HG03103 (cell line): ENCODE measurements around the gene TMEM242.

ENCODE experiments used
- ATAC-seq: cut with Tn5 transposase; IDR thresholded peaks from one replicate; pipeline ENCODE4 v1.9.1; 2021; ENCODE audit warnings: low read depth; ENCODE audit not compliant: unreplicated experiment

The TMEM242 gene

DNA sequence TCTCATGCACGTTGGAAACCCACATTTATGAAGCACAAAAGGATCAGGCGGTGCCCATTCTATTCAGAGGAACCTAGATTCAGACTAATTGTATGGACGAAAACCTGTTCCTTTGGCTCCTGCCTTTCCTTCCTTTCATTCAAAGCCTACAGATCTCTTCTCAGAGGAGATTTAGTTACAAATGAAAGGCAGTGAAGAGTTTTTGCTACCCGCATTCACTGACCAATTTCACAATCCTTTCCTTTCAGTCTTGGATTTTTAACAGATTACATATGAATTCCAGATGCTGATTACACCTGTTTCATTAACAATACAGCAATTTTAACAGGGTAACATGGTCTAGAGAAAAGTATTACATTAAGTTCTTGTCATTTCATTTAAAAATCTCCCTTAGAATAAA is 32.0 kb downstream of the TMEM242 start:
- ATAC-seq, result no peak

DNA sequence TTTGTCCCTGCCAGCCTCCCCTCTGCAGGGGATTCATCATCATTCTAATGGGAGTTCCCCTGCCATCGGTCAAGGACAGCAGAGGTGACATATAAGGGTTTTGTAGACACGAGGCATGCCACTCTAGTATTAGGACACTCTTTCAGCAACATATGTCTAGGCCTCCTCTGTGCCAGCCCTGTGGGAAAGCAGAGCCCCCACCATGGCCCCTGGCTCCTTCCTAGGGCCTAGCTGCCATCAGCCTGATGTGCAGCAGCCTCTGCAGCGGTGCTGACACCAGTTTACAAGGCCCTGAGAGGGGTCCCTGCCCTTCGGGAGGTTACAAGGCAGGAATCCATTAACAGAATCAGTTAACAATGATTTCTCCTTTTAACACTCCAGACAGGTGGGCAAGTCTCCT is 32.5 kb downstream of the TMEM242 start:
- no peak for ATAC-seq

- ATAC-seq, result no peak
Measured at GRCh38 chr6:157289764-157290163, 33.6 kb downstream of the TMEM242 start.

GRCh38 chr6:157288575-157288974 is 34.7 kb downstream of the TMEM242 start:
- ATAC-seq, result no peak

DNA sequence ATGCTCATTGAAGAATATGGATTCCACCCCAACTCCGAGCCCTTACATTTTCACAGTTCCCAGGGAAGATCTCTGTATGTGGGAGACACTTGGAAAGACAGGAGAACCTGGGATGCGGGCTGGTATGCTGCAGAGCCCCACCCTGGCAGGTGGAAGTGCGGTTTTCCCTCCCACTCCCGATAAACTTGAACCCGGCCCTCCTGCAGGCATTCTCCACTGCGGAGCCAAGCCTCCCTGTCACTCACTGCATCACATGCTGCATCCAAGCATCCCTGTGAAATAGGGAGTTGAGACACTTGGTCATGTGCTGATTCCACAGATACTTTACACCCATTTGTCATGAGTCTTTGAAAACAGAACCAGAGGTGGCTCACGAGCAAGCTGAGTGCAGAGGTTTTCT is 35.4 kb downstream of the TMEM242 start:
- no peak for ATAC-seq

- no peak for ATAC-seq
Measured at GRCh38 chr6:157287247-157287850, 36.0 kb downstream of the TMEM242 start.

DNA sequence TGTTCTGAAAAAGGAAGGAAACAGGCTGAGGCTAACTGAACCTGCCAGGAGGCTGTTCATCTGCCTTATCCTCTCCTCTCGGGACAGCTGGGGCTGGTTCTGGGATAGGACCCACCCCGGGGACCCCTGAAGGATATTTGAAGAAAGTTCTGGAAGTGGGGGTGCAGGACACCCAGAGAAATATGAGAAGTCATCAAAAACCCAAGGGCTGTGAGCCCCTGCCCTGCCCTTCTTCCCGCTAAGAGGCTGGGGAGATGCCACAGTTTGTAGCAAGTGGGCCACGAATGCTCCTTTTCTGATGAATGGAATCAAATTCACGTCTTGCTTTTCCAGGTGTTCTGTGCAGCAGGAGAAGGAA is 37.9 kb downstream of the TMEM242 start:
- no peak for ATAC-seq

DNA sequence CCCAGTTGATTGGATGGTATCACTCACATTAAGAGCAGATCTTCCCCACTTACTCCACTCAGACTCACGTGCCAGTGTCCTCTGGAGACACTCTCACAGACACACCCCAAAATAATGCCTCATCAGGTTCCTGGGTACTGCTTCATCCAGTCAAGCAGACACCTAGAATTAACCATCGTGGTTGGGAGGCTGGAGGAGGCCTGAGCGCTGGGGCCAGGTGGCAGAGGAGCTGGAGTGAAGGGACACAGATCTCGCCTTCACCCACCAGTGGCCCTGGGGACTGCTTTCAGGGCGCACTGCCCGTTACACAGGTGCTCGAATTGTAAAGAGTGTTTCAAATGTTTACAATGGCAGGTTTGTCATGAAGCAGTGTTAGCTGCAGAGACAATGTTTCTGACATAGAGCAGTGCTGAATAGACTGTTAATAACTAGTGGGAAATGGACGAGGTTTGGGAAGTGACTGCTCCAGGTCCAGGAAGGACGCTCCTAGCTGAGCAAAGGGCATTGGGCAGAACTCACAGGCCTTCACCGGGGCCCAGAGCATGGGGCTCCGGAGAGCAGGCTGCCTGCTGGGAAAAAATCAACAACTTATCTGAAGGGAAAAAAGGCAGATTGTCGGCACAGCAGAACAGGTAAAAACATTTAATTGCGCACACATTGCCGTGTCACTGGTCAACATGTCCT is 38.4 kb downstream of the TMEM242 start:
- no peak for ATAC-seq

DNA sequence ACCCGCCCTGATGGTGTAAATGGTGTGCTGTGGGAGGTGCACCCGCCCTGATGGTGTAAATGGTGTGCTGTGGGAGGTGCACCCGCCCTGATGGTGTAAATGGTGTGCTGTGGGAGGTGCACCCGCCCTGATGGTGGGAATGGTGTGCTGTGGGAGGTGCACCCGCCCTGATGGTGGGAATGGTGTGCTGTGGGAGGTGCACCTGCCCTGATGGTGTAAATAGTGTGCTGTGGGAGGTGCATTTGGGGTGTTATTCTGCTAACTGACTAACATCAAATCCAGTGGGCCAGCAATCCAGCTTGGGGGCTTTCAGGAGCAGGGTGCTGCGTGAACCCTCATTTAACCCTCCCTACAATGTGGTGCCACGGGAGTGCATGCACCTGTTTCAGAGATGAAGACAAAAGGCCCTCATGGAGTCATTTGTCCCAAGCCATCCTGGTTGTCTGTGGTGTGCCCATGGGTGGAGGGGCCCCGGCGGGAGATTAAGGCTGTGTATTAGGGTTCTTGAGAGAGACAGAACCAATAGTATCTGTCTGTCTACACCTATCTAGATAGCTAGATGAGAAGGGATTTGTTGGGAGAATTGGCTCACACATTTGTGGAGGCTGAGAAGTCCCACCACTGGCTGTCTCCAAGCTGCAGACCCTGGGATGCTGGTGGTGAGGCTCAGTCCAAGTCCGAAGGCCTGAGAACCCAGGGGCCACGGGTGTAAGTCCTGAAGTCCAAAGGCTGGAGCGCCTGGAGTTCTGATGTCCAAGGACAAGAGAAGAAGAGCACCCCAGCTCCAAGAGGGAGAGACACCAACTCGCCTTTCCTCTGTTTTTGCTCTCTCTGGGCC is 39.2 kb downstream of the TMEM242 start:
- no peak for ATAC-seq

GRCh38 chr6:157283330-157283898 is 39.9 kb downstream of the TMEM242 start:
- no peak for ATAC-seq

DNA sequence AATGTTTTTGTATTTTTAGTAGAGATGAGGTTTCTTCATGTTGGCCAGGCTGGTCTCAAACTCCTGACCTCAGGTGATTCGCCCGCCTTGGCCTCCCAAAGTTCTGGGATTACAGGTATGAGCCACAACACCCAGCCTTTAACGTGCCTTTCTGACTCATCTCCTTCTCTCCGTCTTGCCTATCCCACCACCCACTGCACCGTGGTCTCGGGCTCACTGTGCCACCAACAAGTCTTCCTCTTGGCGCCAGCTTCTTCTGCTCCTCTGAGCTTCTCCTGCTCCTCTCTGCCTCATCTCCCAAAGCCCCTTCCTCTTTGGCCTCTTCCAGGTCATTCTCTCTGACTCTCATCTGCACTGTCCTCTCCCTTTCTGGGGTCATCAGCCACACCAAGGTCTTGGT is 41.0 kb downstream of the TMEM242 start:
- no peak for ATAC-seq

- ATAC-seq, result no peak
Measured at GRCh38 chr6:157281570-157281969, 41.7 kb downstream of the TMEM242 start.

DNA sequence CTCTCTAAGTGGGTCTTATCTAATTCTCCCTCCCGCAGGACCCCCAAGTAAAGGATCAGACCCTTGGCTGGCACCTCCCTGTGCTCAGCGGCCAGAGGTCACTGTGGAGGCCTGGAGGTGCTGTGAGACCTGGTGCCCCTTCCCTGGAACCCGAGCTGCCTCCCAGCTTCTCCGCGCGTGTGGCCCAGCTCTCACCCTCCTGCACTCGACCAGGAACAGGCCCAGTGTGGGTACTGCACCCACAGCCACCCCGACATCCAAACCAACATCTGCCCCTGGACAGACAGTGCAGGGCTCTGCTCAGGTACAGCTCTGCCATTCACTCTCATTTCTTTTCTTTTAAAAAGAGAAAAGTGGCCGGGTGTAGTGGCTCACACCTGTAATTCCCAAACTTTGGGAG is 42.4 kb downstream of the TMEM242 start:
- ATAC-seq, result no peak

DNA sequence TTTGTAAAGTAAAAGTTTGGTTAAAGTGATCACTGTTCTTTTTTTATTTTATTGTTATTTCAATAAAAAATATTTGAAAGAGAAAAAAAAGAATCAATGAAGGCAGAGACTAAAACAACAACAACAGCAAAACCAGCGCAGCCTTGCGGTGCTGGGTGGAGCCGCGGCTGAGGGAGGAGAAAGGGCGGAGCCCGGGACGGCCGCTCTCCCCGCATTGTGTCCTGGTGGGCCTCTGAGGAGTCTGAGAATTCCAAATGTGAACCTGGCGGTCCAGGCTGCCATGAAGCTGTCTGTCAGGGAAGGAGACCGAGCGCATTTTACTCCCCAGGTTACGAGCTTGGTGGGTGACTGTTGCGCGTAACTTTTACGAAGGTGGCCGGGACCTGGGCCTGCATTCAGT is 43.2 kb downstream of the TMEM242 start:
- no peak for ATAC-seq

DNA sequence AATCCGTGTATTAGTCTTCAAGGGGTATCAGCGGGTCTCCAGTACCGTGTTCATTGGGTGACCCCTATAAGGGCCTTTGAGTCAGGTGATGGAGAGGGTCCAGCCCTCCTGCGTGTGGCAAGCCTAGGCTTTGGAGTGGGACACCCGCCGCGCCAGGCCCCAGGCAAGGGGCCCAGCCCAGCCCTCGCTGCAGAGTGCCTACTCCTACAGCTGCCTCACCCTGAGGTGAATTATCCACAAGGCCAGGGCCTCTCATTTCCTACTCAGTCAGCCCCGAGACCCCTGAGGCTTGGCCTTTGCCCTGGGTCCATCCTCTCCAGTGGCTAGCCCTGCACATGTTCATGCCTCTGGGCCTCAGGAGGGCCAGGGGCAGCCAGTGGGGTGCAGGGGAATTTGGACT is 45.1 kb downstream of the TMEM242 start:
- no peak for ATAC-seq

DNA sequence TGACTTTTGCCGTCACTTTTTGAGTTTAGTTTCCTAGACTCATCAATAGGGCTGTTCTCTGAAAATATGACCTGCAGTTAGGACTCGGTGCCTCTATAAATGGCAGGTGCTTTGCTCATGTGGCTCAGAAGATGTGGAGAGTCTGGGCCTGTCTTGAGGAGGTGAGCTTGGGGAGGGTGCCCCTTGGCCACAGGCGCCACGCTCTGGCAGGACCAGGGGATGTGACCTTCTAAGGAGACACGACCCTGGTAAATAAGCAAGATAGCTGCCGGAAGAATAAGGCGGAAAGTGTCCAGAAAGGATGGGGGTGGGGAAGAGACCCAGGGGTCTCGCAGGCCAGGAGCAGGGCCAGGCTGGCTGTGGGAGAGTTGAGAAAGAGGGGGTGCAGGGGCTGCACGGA is 46.6 kb downstream of the TMEM242 start:
- no peak for ATAC-seq

DNA sequence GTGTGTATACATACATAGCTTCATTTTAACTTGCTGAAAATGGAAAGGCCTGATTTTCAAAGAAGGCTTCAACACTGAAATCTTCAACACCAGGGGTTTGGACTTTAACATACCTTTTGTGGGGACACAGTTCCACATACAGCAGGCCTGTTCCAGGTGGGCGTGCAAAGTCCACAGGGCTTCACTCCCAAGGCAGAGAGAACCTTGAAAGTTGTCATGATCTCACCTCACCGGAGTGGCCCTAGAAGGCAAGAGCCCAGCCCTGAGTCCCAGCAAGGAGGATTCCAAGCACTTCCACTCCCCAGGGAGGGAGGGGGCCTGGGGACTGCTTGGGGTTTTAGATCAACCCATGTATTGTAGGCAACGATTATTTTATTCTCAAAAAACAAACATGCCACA is 47.2 kb downstream of the TMEM242 start:
- ATAC-seq, result no peak

DNA sequence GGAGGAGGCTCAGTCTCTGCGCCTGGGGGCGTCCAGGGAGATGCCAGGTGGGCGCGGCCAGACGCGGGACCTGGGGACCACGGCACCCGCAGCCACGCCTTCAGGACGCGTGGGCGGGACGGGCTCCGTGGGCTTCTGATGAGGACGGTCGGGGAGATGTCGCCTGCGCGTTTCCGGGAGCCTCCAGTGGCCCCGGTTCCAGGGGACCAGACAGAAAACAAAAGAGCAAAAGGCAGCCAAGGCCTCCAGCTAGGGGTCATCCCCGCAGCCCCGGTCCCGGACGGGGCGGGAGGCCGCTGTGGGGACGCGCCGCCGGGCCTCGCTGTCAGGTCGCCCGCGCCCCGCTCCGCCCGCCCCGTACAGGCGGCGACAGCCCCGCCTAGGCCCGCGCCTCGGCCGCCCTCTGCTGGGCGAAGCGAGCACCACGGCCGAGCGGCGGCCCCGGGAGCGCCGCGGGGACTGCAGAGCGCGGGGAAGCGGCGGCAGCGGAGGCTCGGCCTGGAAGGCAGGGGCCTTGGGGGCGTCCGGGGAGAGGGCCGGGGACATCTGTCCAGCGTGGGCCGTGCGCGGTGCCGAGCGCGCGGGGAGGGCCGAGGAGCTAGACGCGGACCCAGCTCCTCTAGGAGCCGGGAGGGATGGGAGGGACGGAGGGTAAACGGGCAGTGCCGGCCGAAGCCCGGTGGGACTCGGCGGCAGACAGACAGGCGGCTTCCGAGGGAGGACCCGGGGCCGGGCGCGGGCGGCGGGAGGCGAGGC is 48.7 kb downstream of the TMEM242 start:
- ATAC-seq, result peak; percentile 91

DNA sequence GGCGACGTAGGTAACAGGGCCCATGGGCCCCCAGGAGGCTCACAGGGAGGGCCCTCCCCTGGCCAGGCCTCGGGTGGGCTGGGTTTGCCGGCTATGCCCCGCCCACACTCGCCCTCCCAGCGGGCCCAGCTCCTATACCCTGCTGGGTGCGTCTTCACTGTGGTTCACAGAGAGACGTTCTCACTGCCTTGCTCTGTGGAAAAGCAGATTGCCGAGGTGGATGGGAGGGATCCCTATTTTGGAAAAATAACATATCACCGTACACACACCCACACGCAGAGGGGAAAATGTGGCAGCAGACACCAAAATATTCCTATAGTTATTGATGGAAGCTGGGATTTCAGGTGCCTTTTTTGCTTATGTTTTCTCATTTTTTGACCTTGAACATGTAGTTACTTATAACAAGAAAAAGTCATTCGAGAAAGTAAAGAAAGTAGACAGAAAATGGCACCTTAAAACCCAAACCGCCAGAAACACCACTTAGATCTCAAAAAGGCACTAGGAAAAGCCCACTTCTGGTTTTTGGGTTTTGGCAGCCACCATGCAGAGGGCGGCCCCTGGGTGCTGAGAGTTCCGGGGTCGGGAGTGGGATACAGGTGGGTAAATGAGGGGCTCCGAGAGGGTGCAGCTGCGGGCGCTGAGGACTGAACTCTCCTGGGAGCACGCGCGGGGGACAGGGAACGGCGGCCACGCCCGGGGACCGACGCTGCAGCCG is 49.4 kb downstream of the TMEM242 start:
- ATAC-seq, result peak; percentile 35
